Raji (cell line): ENCODE results near the gene OR2L3.

Experiments
- POLR2A ChIP-seq: IDR thresholded peaks from 2 replicates; pipeline ENCODE4 v1.6.1; 2011; ENCODE audit warnings: low read depth, low read length, control low read depth; ENCODE audit not compliant: insufficient read depth

OR2L3 gene, protein sequence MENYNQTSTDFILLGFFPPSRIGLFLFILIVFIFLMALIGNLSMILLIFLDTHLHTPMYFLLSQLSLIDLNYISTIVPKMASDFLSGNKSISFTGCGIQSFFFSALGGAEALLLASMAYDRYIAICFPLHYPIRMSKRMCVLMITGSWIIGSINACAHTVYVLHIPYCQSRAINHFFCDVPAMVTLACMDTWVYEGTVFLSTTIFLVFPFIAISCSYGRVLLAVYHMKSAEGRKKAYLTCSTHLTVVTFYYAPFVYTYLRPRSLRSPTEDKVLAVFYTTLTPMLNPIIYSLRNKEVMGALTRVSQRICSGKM

GRCh38 chr1:248046536-248046935, at the start of gene OR2L3:
Gene OR2L3 (plus strand): TSS chr1:248046836. CDS start chr1:248060682, 13,846 bp downstream.
- TF ChIP-seq POLR2A = no peak

GRCh38 chr1:247998811-247999210, 47.8 kb upstream of the OR2L3 start:
- TF ChIP-seq POLR2A = no peak

DNA sequence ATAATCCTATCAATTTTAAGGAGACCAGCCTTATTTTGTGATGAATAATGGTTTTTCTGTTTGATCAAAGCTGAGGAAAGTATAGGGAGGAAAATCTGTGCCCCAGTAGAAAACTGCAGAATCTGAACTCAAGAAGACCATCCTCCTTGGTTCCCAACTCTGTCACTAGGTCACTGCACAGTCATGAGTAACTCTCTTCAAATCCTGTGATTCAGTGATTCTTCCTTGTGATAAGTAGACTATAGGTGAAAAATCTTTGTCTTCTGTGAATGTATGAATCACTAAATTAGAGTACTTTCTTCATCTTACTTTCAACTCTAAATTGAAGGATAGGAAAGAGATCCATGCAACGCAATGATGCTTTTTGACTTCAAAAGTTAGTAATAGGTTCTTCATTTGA, 46.5 kb upstream of the OR2L3 start:
- TF ChIP-seq POLR2A = no peak

DNA sequence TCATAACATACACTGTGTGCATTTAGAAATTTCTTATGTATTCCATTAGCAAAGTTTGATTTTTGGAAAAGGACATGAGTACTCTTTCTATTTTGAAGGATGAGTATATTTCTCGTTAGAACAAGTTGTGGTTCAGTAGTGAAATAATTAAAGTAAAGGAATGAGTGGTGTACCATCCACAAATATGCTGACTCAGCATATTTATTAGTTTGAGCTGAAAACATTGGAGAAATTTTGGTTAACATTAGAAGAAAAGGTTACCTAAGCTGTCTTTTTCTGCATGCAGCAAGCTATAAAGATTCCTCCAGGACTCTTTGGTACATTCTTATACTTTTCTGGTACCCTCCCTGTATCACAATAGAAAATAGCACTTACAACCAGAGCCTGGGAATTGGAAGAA, 38.9 kb upstream of the OR2L3 start:
- TF ChIP-seq POLR2A = no peak

GRCh38 chr1:248009681-248010080, 37.0 kb upstream of the OR2L3 start:
- TF ChIP-seq POLR2A = no peak

GRCh38 chr1:248013229-248013710, 33.4 kb upstream of the OR2L3 start, which contains the start of gene OR2L5:
Gene OR2L5 (plus strand): TSS chr1:248013660. CDS start chr1:248021948, 8,288 bp downstream.
- no peak for TF ChIP-seq POLR2A

GRCh38 chr1:248015803-248016202, 30.8 kb upstream of the OR2L3 start:
- TF ChIP-seq POLR2A = no peak

- TF ChIP-seq POLR2A = no peak
Observed at GRCh38 chr1:248029770-248030169, 16.9 kb upstream of the OR2L3 start, which contains the start of gene OR2L2. Gene OR2L2 (plus strand): TSS chr1:248030070. CDS start chr1:248038268, 8,198 bp downstream.

GRCh38 chr1:248045209-248045608, 1.4 kb upstream of the OR2L3 start:
- TF ChIP-seq POLR2A = no peak

- no peak for TF ChIP-seq POLR2A
Observed at GRCh38 chr1:248047008-248047407, 372 bp downstream of the OR2L3 start.

GRCh38 chr1:248054671-248055070, 8.0 kb downstream of the OR2L3 start:
- no peak for TF ChIP-seq POLR2A

DNA sequence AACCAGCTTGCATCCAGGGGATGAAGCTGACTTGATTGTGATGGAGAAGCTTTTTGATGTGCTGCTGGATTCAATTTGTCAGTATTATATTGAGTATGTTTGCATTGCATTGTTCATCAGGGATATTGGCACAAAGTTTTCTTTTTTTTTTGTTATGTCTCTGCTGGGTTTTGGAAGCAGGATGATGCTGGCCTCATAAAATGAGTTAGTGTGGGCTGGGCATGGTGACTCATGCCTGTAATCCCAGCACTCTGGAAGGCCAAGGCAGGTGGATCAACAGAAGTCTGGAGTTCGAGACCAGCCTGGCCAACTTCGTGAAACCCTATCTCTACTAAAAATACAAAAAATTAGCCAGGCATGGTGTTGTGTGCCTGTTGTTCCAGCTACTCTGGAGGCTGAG, 8.6 kb downstream of the OR2L3 start:
- no peak for TF ChIP-seq POLR2A

GRCh38 chr1:248065071-248065470, 18.4 kb downstream of the OR2L3 start:
- no peak for TF ChIP-seq POLR2A

DNA sequence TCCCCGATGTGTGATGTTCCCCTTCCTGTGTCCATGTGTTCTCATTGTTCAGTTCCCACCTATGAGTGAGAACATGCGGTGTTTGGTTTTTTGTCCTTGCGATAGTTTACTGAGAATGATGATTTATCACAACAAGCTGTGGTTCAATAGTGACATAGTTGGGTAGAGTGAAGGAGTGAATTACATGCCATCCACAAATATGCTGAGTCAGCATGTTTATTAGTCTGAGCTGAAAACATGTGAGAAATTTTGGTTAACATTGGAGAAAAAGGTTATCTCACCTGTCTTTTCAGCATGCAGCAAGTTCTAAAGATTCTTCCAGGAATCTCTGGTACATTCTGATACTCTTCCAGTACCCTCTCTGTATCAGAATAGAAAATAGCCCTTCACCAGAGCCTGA, 19.0 kb downstream of the OR2L3 start:
- no peak for TF ChIP-seq POLR2A

DNA sequence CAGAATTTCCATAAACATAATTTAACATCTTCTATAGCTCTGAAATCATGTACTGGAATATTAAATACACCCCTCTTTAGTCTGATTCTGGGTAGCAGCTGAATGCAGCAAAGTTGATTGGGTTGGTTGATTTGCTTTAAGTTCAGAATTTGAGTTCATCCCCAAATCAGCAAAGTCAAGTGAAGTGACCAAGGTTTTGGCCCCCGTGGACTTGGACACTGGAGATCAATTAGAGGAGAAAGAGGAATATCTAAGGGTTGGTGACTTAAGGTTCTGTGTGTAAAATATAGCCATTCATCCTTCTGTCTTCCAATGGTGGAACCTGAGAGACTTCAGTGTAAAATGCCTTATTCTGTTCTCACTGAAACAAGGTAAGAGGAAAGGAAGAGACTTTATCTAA, 48.2 kb downstream of the OR2L3 start, which contains the start of gene OR2L13:
Gene OR2L13 (plus strand): TSS at position 301 of the 400 bp plus-strand sequence. CDS start 4,192 bp downstream, outside the sequence.
- no peak for TF ChIP-seq POLR2A

DNA sequence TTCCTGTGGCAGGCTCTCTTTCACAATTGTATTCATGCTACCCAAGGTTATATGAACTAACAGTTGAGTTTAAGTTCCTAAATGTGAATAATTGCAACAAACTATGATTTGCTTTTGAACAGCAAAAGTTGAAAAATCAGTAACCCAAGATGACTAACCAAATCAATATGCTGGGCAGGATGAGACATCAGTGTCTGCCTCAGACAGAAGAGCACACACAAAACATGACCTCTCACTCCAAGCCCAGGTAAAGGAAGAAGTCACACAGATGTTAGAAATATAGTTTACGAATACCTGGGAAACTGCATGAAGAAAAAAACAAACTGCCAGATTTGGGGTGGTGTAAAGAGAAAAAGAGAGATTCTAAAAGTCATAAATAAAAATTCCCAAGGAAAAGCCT, 51.9 kb downstream of the OR2L3 start:
- TF ChIP-seq POLR2A = no peak
